ENCODE data around the gene LIAS. TPM values are rescaled to one million over a fixed set of nuclear protein-coding genes. Genes with fewer than 3 reads are reported as not detected.

Gene LIAS
- total and polyA plus RNA-seq, 4 donors, result 8.6 to 26.7 (median 12.5) TPM

GRCh38 chr4:39484582-39485272 lies 25.9 kb downstream of the LIAS start:
- H3K27me3 ChIP-seq (ENCODE audit: control insufficient read depth in 3 of 3, insufficient read depth in 3 of 3, low read length in 2 of 3), result no peaks in the 10 kb centered on the region
- H3K9ac ChIP-seq (ENCODE audit: insufficient read depth in 1 of 2, low read length in 2 of 2), result no peak overlapping the region
- ATAC-seq (ENCODE audit: insufficient read depth, low FRiP score) (no peak), DNase-seq (no peak)
- no peak overlapping the region for H3K27ac ChIP-seq (ENCODE audit: low read depth in 1 of 2, low read length in 1 of 2)
- H3K4me3 ChIP-seq, result no peak overlapping the region
- no peaks in the 10 kb centered on the region for H3K36me3 ChIP-seq (ENCODE audit: control insufficient read depth in 4 of 4, insufficient read depth in 4 of 4, low read length in 4 of 4)
- TF ChIP-seq CTCF (IDR thresholded peaks at IDR 0.05; ENCODE audit: control extremely low read depth, extremely low read depth), result no peak
- H3K9me3 ChIP-seq (ENCODE audit: control insufficient read depth in 4 of 4, insufficient read depth in 3 of 4, low read length in 3 of 4), result peaks cover 0 to 2% (median 0%) of the 10 kb centered on the region in 4 donors
- WGBS, 2 donors, result 67 to 82% methylated on average over 6 of the region's 6 CpGs
- H3K4me1 ChIP-seq (ENCODE audit: control insufficient read depth in 5 of 5, insufficient read depth in 5 of 5, low read length in 5 of 5), result no peaks in the 10 kb centered on the region

GRCh38 chr4:39486221-39486804 lies 27.5 kb downstream of the LIAS start:
- H3K4me3 ChIP-seq, result no peak overlapping the region
- no peak overlapping the region for H3K9ac ChIP-seq (ENCODE audit: insufficient read depth in 1 of 2, low read length in 2 of 2)
- H3K36me3 ChIP-seq (ENCODE audit: control insufficient read depth in 4 of 4, insufficient read depth in 4 of 4, low read length in 4 of 4), result no peaks in the 10 kb centered on the region
- 58 to 71% methylated on average over 10 of the region's 10 CpGs for WGBS, 2 donors
- ATAC-seq (ENCODE audit: insufficient read depth, low FRiP score), result no peak
- peaks cover 0 to 2% (median 0%) of the 10 kb centered on the region in 4 donors for H3K9me3 ChIP-seq (ENCODE audit: control insufficient read depth in 4 of 4, insufficient read depth in 3 of 4, low read length in 3 of 4)
- no peaks in the 10 kb centered on the region for H3K27me3 ChIP-seq (ENCODE audit: control insufficient read depth in 3 of 3, insufficient read depth in 3 of 3, low read length in 2 of 3)
- H3K4me1 ChIP-seq (ENCODE audit: control insufficient read depth in 5 of 5, insufficient read depth in 5 of 5, low read length in 5 of 5), result no peaks in the 10 kb centered on the region
- no peak for DNase-seq
- no peak for TF ChIP-seq CTCF (IDR thresholded peaks at IDR 0.05; ENCODE audit: control extremely low read depth, extremely low read depth)
- no peak overlapping the region for H3K27ac ChIP-seq (ENCODE audit: low read depth in 1 of 2, low read length in 1 of 2)

GRCh38 chr4:39490322-39490721 lies 31.5 kb downstream of the LIAS start:
- DNase-seq (no peak), ATAC-seq (ENCODE audit: insufficient read depth, low FRiP score) (no peak)
- 83 to 90% methylated on average over 2 of the region's 2 CpGs for WGBS, 2 donors
- Histone ChIP-seq H3K9ac (ENCODE audit: insufficient read depth in 1 of 2, low read length in 2 of 2) (no peak overlapping the region), H3K36me3 (ENCODE audit: control insufficient read depth in 4 of 4, insufficient read depth in 4 of 4, low read length in 4 of 4) (no peaks in the 10 kb centered on the region), H3K9me3 (ENCODE audit: control insufficient read depth in 4 of 4, insufficient read depth in 3 of 4, low read length in 3 of 4) (peaks cover 0 to 2% (median 0%) of the 10 kb centered on the region in 4 donors), H3K27ac (ENCODE audit: low read depth in 1 of 2, low read length in 1 of 2) (no peak overlapping the region), H3K27me3 (ENCODE audit: control insufficient read depth in 3 of 3, insufficient read depth in 3 of 3, low read length in 2 of 3) (no peaks in the 10 kb centered on the region), H3K4me1 (ENCODE audit: control insufficient read depth in 5 of 5, insufficient read depth in 5 of 5, low read length in 5 of 5) (no peaks in the 10 kb centered on the region), H3K4me3 (no peak overlapping the region)
- TF ChIP-seq CTCF (IDR thresholded peaks at IDR 0.05; ENCODE audit: control extremely low read depth, extremely low read depth), result no peak

Measured in lung (tissue), 12 donors.